HG02884 (cell line): Measurements from ENCODE around the gene DENND1B.
"Not testable (repeated sequence)": the region's sequence is repeated elsewhere in the genome, so short reads cannot be mapped to it uniquely, and the experiment has no call there.

Experiments
- ATAC-seq: cut with Tn5 transposase; IDR thresholded peaks from one replicate; pipeline ENCODE4 v1.9.1; 2021; ENCODE audit warnings: mild to moderate bottlenecking, moderate library complexity; ENCODE audit not compliant: unreplicated experiment

DENND1B gene

GRCh38 chr1:197786280-197786679 lies 11.0 kb upstream of the DENND1B start:
- no peak for ATAC-seq

- ATAC-seq, result no peak
Observed at GRCh38 chr1:197783510-197783948, 8.2 kb upstream of the DENND1B start.

GRCh38 chr1:197782722-197783360 lies 7.6 kb upstream of the DENND1B start:
- ATAC-seq, result no peak

GRCh38 chr1:197781968-197782721 lies 6.9 kb upstream of the DENND1B start:
- no peak for ATAC-seq

GRCh38 chr1:197779921-197780320 lies 4.6 kb upstream of the DENND1B start:
- no peak for ATAC-seq

- no peak for ATAC-seq
Observed at GRCh38 chr1:197778366-197778945, 3.2 kb upstream of the DENND1B start.

- ATAC-seq, result peak; percentile 39
Observed at GRCh38 chr1:197776351-197777105, 1.2 kb upstream of the DENND1B start.

GRCh38 chr1:197774466-197775281 lies 606 bp downstream of the DENND1B start:
- ATAC-seq, result peak; percentile 25

- ATAC-seq, result no peak
Observed at GRCh38 chr1:197773856-197774255, 1.4 kb downstream of the DENND1B start.

GRCh38 chr1:197771904-197772556 lies 3.2 kb downstream of the DENND1B start:
- ATAC-seq, result no peak

- ATAC-seq, result no peak
Observed at GRCh38 chr1:197771386-197771785, 3.9 kb downstream of the DENND1B start.

GRCh38 chr1:197770243-197770642 lies 5.0 kb downstream of the DENND1B start:
- ATAC-seq, result no peak

GRCh38 chr1:197769287-197769686 lies 6.0 kb downstream of the DENND1B start:
- no peak for ATAC-seq

- ATAC-seq, result no peak
Observed at GRCh38 chr1:197768014-197768805, 7.1 kb downstream of the DENND1B start.

GRCh38 chr1:197763769-197764168 lies 11.5 kb downstream of the DENND1B start:
- ATAC-seq, result no peak

- ATAC-seq, result no peak
Observed at GRCh38 chr1:197763307-197763706, 12.0 kb downstream of the DENND1B start.

- ATAC-seq, result peak; percentile 86
Observed at GRCh38 chr1:197761654-197762053, 13.6 kb downstream of the DENND1B start.

GRCh38 chr1:197755553-197755952 lies 19.7 kb downstream of the DENND1B start:
- ATAC-seq, result not testable (repeated sequence)

GRCh38 chr1:197752652-197753164 lies 22.6 kb downstream of the DENND1B start:
- not testable (repeated sequence) for ATAC-seq
